ENCODE results near the gene TTPAL. TPM values are rescaled to one million over a fixed set of nuclear protein-coding genes. Genes with fewer than 3 reads are reported as not detected.
"Not testable (repeated sequence)": the region's sequence is repeated elsewhere in the genome, so short reads cannot be mapped to it uniquely, and the experiment has no call there.

The TTPAL gene
- total RNA-seq, 2 donors from 2014 or later, result 7.3 to 17.6 TPM

DNA sequence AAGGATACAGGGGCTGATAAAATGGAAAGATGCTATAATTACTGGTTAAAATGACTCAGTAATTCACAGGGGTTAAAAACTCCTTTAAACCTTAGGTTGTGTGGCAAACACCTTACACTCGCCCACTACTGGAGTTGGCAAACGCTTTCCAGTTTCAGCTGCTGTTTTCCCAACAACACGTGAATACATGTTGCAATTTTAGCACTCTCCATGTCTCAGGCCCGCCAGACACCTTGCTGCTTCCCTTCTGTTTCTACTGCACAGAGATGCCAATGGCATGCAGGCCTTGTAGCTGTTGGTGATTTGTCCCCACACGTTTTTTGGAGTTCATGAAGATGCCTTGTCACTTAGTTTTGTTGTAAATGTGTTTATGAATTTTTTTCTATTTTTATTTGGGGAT is 5.3 kb upstream of the TTPAL start:
- Histone ChIP-seq H3K4me3 (no peak overlapping the region), H3K27me3 (replicated peaks; ENCODE audit: insufficient read depth) (no peaks in the 10 kb centered on the region), H3K27ac (no peak overlapping the region), H3K9me3 (no peaks in the 10 kb centered on the region), H3K4me1 (ENCODE audit: control insufficient read depth in 1 of 2, low read depth in 2 of 2) (peaks cover 0 to 4% of the 10 kb centered on the region in 2 donors), H3K36me3 (no peaks in the 10 kb centered on the region)
- DNase-seq (ENCODE audit: low spot score) (no peak), ATAC-seq (ENCODE audit: insufficient number of reproducible peaks, low FRiP score, low read depth) (no peak)
- TF ChIP-seq, protein P1, sequence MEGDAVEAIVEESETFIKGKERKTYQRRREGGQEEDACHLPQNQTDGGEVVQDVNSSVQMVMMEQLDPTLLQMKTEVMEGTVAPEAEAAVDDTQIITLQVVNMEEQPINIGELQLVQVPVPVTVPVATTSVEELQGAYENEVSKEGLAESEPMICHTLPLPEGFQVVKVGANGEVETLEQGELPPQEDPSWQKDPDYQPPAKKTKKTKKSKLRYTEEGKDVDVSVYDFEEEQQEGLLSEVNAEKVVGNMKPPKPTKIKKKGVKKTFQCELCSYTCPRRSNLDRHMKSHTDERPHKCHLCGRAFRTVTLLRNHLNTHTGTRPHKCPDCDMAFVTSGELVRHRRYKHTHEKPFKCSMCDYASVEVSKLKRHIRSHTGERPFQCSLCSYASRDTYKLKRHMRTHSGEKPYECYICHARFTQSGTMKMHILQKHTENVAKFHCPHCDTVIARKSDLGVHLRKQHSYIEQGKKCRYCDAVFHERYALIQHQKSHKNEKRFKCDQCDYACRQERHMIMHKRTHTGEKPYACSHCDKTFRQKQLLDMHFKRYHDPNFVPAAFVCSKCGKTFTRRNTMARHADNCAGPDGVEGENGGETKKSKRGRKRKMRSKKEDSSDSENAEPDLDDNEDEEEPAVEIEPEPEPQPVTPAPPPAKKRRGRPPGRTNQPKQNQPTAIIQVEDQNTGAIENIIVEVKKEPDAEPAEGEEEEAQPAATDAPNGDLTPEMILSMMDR (IDR thresholded peaks at IDR 0.05), result no peak

DNA sequence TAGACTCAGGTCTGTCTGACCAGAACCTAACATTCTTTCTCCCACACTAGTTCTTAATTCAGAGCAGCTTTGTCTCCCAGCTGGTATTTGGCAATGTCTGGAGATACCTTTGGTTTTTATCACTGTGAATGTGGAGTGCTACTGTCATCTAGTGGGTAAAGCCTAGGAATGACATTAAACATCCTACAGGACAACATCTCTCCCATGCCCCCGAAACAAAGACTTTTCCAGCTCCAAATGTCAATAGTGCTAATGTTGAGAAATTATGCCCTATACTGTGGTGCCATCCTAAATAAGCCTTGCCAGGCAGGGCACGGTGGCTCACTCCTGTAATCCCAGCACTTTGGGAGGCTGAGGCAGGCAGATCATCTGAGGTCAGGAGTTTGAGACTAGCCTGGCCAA is 4.2 kb upstream of the TTPAL start:
- H3K27me3 ChIP-seq (replicated peaks; ENCODE audit: insufficient read depth), result no peaks in the 10 kb centered on the region
- no peaks in the 10 kb centered on the region for H3K36me3 ChIP-seq
- H3K4me1 ChIP-seq (ENCODE audit: control insufficient read depth in 1 of 2, low read depth in 2 of 2), result peaks cover 0 to 8% of the 10 kb centered on the region in 2 donors
- no peak for DNase-seq (ENCODE audit: low spot score)
- no peak for ATAC-seq (ENCODE audit: insufficient number of reproducible peaks, low FRiP score, low read depth)
- H3K27ac ChIP-seq, result no peak overlapping the region
- H3K4me3 ChIP-seq, result no peak overlapping the region
- no peaks in the 10 kb centered on the region for H3K9me3 ChIP-seq
- TF ChIP-seq, protein P1 (IDR thresholded peaks at IDR 0.05), result no peak

- not testable (repeated sequence) for H3K27ac ChIP-seq; H3K27me3 ChIP-seq (replicated peaks; ENCODE audit: insufficient read depth); DNase-seq (ENCODE audit: low spot score); ATAC-seq (ENCODE audit: insufficient number of reproducible peaks, low FRiP score, low read depth); H3K9me3 ChIP-seq; H3K36me3 ChIP-seq; H3K4me3 ChIP-seq
- H3K4me1 ChIP-seq (ENCODE audit: control insufficient read depth in 1 of 2, low read depth in 2 of 2), result peaks cover 0 to 13% of the 10 kb centered on the region in 2 donors
Measured at GRCh38 chr20:44472283-44472682, 3.4 kb upstream of the TTPAL start.

DNA sequence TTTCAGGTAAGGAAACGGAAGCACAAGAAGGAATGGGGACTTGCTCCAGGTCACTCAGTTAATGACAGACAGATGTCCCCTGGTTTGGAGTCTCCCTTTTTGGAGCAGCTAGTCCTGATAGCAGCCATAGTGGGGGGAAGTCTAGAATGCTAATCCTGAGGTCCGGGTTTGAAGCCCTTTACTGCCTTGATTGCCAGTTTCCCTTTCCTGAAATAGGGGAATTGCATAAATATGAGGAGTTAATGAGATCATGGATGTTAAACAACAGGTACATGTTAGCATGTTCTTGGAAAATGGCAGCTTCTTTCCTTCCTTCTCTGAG is 341 bp upstream of the TTPAL start:
- peak overlapping the region; percentile 89 to 95 for H3K27ac ChIP-seq
- ATAC-seq (ENCODE audit: insufficient number of reproducible peaks, low FRiP score, low read depth) (no peak), DNase-seq (ENCODE audit: low spot score) (no peak)
- H3K4me3 ChIP-seq, result peak overlapping the region; percentile 96
- no peaks in the 10 kb centered on the region for H3K9me3 ChIP-seq
- no peaks in the 10 kb centered on the region for H3K36me3 ChIP-seq
- TF ChIP-seq, protein P1 (IDR thresholded peaks at IDR 0.05), result no peak
- H3K4me1 ChIP-seq (ENCODE audit: control insufficient read depth in 1 of 2, low read depth in 2 of 2), result peaks cover 0 to 13% of the 10 kb centered on the region in 2 donors
- no peaks in the 10 kb centered on the region for H3K27me3 ChIP-seq (replicated peaks; ENCODE audit: insufficient read depth)

- Histone ChIP-seq H3K9me3 (no peaks in the 10 kb centered on the region), H3K27me3 (replicated peaks; ENCODE audit: insufficient read depth) (no peaks in the 10 kb centered on the region), H3K36me3 (peaks cover 6% of the 10 kb centered on the region), H3K4me3 (no peak overlapping the region), H3K4me1 (ENCODE audit: control insufficient read depth in 1 of 2, low read depth in 2 of 2) (peaks cover 0 to 13% of the 10 kb centered on the region in 2 donors), H3K27ac (peak overlapping the region in 1 of 2 donors; percentile 95)
- no peak for DNase-seq (ENCODE audit: low spot score)
- TF ChIP-seq, protein P1 (IDR thresholded peaks at IDR 0.05), result no peak
- no peak for ATAC-seq (ENCODE audit: insufficient number of reproducible peaks, low FRiP score, low read depth)
Measured at GRCh38 chr20:44477151-44477550, 1.5 kb downstream of the TTPAL start.

- Histone ChIP-seq H3K36me3 (peaks cover 10% of the 10 kb centered on the region), H3K4me3 (no peak overlapping the region), H3K9me3 (no peaks in the 10 kb centered on the region), H3K27ac (no peak overlapping the region), H3K4me1 (ENCODE audit: control insufficient read depth in 1 of 2, low read depth in 2 of 2) (peaks cover 0 to 13% of the 10 kb centered on the region in 2 donors), H3K27me3 (replicated peaks; ENCODE audit: insufficient read depth) (no peaks in the 10 kb centered on the region)
- TF ChIP-seq, protein P1 (IDR thresholded peaks at IDR 0.05), result no peak
- no peak for DNase-seq (ENCODE audit: low spot score)
- ATAC-seq (ENCODE audit: insufficient number of reproducible peaks, low FRiP score, low read depth), result no peak
Measured at GRCh38 chr20:44478206-44478605, 2.5 kb downstream of the TTPAL start.

All from thoracic aorta (tissue), 2 donors.